Smooth muscle cell (in vitro differentiated cells): ENCODE data around the gene MAST3. TPM values are rescaled to one million over a fixed set of nuclear protein-coding genes. Genes with fewer than 3 reads are reported as not detected.

Source experiments
- DNase-seq: peaks from one replicate; lab custom pipeline; 2025; ENCODE audit not compliant: unreplicated experiment; lab: John Stamatoyannopoulos, UW
- H2AFZ ChIP-seq: fragments of 200-600 bp; sonication (generic); 2 replicates; pipeline ENCODE4 v1.6.0; 2016; ENCODE audit warnings: antibody characterized with exemption, low read depth, mild to moderate bottlenecking
- H3F3A ChIP-seq: fragments of 200-600 bp; sonication (generic); 2 replicates; pipeline ENCODE4 v1.6.0; 2017; ENCODE audit warnings: antibody characterized with exemption, low read depth
- H3K27ac ChIP-seq: fragments of 200-600 bp; sonication (generic); 2 replicates; pipeline ENCODE4 v1.5.1; 2016; ENCODE audit warnings: low read depth, mild to moderate bottlenecking
- H3K27me3 ChIP-seq: fragments of 200-600 bp; sonication (generic); 2 replicates; pipeline ENCODE4 v1.6.1; 2016; ENCODE audit warnings: low read depth, mild to moderate bottlenecking
- H3K36me3 ChIP-seq: fragments of 200-600 bp; sonication (generic); 2 replicates; pipeline ENCODE4 v1.5.1; 2016; ENCODE audit warnings: low read depth
- H3K4me1 ChIP-seq: fragments of 200-600 bp; sonication (generic); 2 replicates; pipeline ENCODE4 v1.5.1; 2016; ENCODE audit warnings: low read depth
- H3K4me2 ChIP-seq: fragments of 200-600 bp; sonication (generic); 2 replicates; pipeline ENCODE4 v1.6.0; 2016; ENCODE audit warnings: mild to moderate bottlenecking
- H3K4me3 ChIP-seq: fragments of 200-600 bp; sonication (generic); 2 replicates; pipeline ENCODE4 v1.5.1; 2016; ENCODE audit warnings: mild to moderate bottlenecking
- H3K79me2 ChIP-seq: fragments of 200-600 bp; sonication (generic); 2 replicates; pipeline ENCODE4 v1.6.0; 2016; ENCODE audit warnings: low read depth, mild to moderate bottlenecking
- H3K9ac ChIP-seq: fragments of 200-600 bp; sonication (generic); 2 replicates; pipeline ENCODE4 v1.6.0; 2016; ENCODE audit warnings: low read depth
- H3K9me3 ChIP-seq: fragments of 200-600 bp; sonication (generic); replicated peaks from 2 replicates; pipeline ENCODE4 v1.5.1; 2016; ENCODE audit warnings: low read depth
- H4K20me1 ChIP-seq: fragments of 200-600 bp; sonication (generic); 2 replicates; pipeline ENCODE4 v1.6.0; 2016; ENCODE audit warnings: low read depth
- CTCF ChIP-seq: fragments of 200-600 bp; sonication (generic); IDR thresholded peaks from 2 replicates; pipeline ENCODE4 v1.5.1; 2017; ENCODE audit warnings: borderline replicate concordance, mild to moderate bottlenecking, antibody characterized with exemption; ENCODE audit not compliant: insufficient read depth, poor library complexity, severe bottlenecking
- WGBS: methylation state at CpG from one replicate; pipeline ENCODE4 v1.1.7; 2016; ENCODE audit warnings: low lambda C conversion rate; 5-methylcytosine and 5-hydroxymethylcytosine counted together
- polyA plus RNA-seq: library from polyadenylated mRNA; unstranded; fragments of >200 nt; fragmentation: Nextera tagmentation; extraction: Ambion mirVana; gene quantifications from 2 replicates; pipeline ENCODE4 v1.2.1, GENCODE V29; 2016
- total RNA-seq: library from RNA; depleted of rRNA; stranded (reverse); fragments of >200 nt; gene quantifications from 2 replicates; pipeline ENCODE4 v1.2.3, GENCODE V29; 2014

The MAST3 gene
- total and polyA plus RNA-seq, 2 experiments from 2014 or later: 4.3 TPM

GRCh38 chr19:18119013-18119716, 21.6 kb downstream of the MAST3 start:
- Histone ChIP-seq H3K9ac (no peak overlapping the region), H3K4me3 (no peak overlapping the region)

GRCh38 chr19:18119717-18120105, 22.1 kb downstream of the MAST3 start:
- H3K79me2 ChIP-seq: no peaks in the 10 kb centered on the region
- DNase-seq: no peak
- H2AFZ ChIP-seq: no peak overlapping the region
- H3K4me2 ChIP-seq: no peak overlapping the region
- no peak overlapping the region for H3K4me3 ChIP-seq
- H3F3A ChIP-seq: peaks cover 3% of the 10 kb centered on the region
- H3K9ac ChIP-seq: no peak overlapping the region
- 93% methylated on average over 14 of the region's 14 CpGs for WGBS
- H3K27ac ChIP-seq: no peak overlapping the region
- H3K4me1 ChIP-seq: peaks cover 6% of the 10 kb centered on the region
- H3K36me3 ChIP-seq: no peaks in the 10 kb centered on the region
- no peaks in the 10 kb centered on the region for H3K9me3 ChIP-seq
- H4K20me1 ChIP-seq: peaks cover 13% of the 10 kb centered on the region
- TF ChIP-seq CTCF: no peak
- H3K27me3 ChIP-seq: no peaks in the 10 kb centered on the region

More at GRCh38 chr19:18119013-18119716, 21.6 kb downstream of the MAST3 start:
- no peak overlapping the region for H2AFZ ChIP-seq
- no peak for DNase-seq
- no peak for TF ChIP-seq CTCF
- H3K27me3 ChIP-seq: no peaks in the 10 kb centered on the region
- no peak overlapping the region for H3K4me2 ChIP-seq
- H3K79me2 ChIP-seq: no peaks in the 10 kb centered on the region
- no peak overlapping the region for H3K27ac ChIP-seq
- 89% methylated on average over 13 of the region's 13 CpGs for WGBS
- H3K9me3 ChIP-seq: no peaks in the 10 kb centered on the region
- H4K20me1 ChIP-seq: peaks cover 13% of the 10 kb centered on the region
- peaks cover 3% of the 10 kb centered on the region for H3F3A ChIP-seq
- no peaks in the 10 kb centered on the region for H3K36me3 ChIP-seq
- H3K4me1 ChIP-seq: peaks cover 6% of the 10 kb centered on the region

GRCh38 chr19:18120127-18120526, 22.5 kb downstream of the MAST3 start:
- H2AFZ ChIP-seq: no peak overlapping the region
- TF ChIP-seq CTCF: no peak
- H3K36me3 ChIP-seq: no peaks in the 10 kb centered on the region
- H3K9me3 ChIP-seq: no peaks in the 10 kb centered on the region
- no peak overlapping the region for H3K4me3 ChIP-seq
- no peak overlapping the region for H3K4me2 ChIP-seq
- peaks cover 3% of the 10 kb centered on the region for H3F3A ChIP-seq
- no peaks in the 10 kb centered on the region for H3K79me2 ChIP-seq
- H3K27ac ChIP-seq: no peak overlapping the region
- H4K20me1 ChIP-seq: peaks cover 13% of the 10 kb centered on the region
- H3K9ac ChIP-seq: no peak overlapping the region
- no peak for DNase-seq
- no peaks in the 10 kb centered on the region for H3K27me3 ChIP-seq
- 71% methylated on average over 1 of the region's 1 CpG for WGBS
- H3K4me1 ChIP-seq: peaks cover 6% of the 10 kb centered on the region

- DNase-seq: no peak
Measured at GRCh38 chr19:18121166-18121565, 23.6 kb downstream of the MAST3 start.

More at GRCh38 chr19:18121166-18121565, 23.6 kb downstream of the MAST3 start:
- Histone ChIP-seq H4K20me1 (peaks cover 13% of the 10 kb centered on the region), H3K9me3 (no peaks in the 10 kb centered on the region), H3K9ac (no peak overlapping the region), H3F3A (peaks cover 3% of the 10 kb centered on the region), H3K4me2 (no peak overlapping the region), H3K4me3 (no peak overlapping the region), H2AFZ (no peak overlapping the region), H3K27me3 (no peaks in the 10 kb centered on the region), H3K27ac (no peak overlapping the region), H3K4me1 (peaks cover 6% of the 10 kb centered on the region), H3K36me3 (no peaks in the 10 kb centered on the region), H3K79me2 (no peaks in the 10 kb centered on the region)
- 100% methylated on average over 5 of the region's 5 CpGs for WGBS
- TF ChIP-seq CTCF: no peak
